HuH-7 (cell line): ENCODE measurements around the gene POLR2F.

Experiments used
- DNase-seq: peaks from one replicate; pipeline ENCODE4 v3.0.0; 2011; ENCODE audit warnings: low spot score

Gene POLR2F

DNA sequence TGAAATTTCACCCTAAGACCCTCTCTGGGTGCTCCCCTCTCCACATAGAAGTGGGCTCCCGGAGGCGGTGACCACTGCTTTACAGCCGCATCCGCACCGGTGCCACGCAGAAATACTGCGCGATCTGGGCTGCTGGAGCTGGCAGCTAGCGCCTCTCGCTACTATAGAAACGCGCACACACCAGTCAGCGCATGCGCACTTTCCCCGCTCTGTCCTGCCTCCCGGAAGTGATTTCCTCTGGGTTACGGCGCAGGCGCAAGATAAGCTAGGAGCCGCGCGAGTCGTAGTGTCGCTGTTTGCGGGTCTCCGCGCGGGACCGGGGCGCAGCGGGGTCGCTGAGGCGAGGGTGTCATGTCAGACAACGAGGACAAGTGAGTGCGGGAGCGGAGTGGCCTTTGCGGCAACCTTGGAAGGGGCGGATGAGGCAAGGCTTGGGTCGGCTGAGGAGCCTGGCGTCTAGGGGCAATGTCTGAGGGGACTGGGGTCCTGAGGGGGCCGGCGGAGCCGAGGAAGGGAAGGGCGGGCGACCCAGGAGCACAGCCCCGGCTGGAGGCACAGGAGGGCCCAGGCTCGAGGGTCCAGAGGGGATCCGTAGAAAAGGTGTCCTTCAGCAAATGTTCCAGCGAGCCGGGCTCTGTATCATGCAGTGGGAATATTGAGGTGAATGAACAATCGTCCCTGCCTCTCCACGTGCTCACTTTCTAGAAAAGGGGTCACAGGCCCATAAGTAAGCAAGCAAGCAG, at the start of gene POLR2F, which contains the start of gene C22orf23:
POLR2F (plus strand) TSS at position 263 of the 743 bp plus-strand sequence; CDS start at position 352, 89 bp downstream.
C22orf23 (minus strand) TSS at position 165 of the 743 bp plus-strand sequence. CDS start 452 bp downstream, outside the sequence.
- DNase-seq, result peak; percentile 98

DNA sequence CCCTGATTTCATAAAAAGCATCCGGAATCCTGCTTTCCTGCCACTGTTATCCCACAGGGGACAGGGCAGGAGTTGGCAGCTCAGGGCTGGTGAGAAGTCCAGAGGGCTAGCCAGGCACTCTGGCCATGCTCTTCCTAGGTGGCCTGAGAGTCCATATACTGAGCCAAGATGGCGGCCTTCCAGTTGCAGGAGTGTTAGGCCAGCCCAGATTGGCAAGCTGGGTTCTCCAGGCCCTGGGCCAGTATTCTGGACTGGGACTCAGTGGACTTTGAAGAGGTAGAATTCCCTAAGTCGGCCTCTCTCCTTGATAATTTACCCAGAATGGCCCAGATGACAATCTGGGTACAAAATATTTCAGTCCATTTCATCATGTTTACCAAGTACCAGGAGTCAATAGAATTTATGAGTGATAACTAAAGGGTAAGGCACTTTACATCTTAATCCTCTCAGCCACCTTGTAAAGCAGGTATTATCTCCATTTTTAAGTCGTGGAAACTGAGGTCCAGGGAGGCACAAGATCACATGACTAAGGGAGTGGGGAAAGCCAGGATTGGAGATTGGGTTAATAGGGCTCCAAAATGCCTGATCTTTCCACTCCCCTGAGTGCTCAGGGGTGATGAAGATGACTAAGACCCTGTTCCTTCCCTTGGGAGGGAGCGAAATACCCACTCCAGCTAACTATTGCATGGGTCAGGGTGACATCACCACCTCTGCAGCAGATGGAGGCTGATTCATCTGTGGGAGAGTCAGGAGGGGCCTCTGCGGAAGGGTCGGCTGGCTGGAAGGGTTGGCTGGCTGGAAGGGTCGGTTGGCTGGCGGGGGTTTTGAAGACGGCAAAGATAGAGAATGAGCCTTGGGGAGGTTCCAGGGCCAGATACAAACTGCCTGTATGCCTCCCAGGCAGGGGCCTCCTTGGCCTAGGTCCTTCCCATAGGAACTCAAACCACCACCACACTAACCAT, 48.6 kb upstream of the POLR2F start:
- DNase-seq, result no peak

DNA sequence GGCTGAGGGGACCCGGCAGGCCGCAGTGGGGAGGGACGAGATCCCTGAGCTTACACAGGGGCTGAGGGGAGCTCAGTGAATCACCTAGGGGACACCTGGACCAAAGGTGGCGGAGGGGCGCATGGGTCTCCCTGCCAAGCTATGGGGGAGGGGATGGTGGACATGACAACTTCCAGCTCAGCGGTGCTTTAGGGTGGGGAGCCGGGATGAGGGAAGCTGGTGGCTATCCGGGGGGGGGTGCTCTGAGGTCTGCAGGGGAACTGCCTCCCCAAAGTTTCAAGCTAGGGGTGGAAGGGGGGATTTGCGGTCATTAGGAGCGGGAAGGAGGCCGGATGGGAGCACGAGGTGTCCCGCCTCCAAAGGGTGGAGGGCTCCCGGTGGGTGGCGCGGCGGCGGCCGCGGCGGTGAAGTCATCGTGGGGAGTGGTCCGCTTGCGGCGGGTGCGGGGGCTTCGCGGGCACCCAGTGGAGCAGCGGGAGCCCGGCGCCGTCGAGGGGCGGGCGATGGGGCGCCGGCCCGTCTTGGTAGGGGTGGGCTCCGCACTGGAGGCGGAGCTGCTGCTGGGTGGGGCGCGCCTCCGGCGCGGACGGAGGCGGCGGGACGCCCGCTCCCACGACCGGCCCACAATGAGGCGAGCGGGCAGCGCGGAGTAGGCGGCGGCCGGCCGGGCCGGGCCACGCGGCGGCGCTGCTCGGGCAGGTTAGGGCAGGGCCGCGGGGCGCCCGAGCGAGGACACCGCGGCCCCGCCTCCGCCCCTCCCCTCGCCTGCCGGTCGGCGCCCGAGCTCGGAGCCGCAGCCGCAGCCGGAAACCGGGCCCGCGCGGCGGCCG, 47.8 kb upstream of the POLR2F start, which contains the start of gene MICALL1:
MICALL1 (plus strand) TSS at position 764 of the 830 bp plus-strand sequence. CDS start 126 bp downstream, outside the sequence.
- peak; percentile 85 for DNase-seq

DNA sequence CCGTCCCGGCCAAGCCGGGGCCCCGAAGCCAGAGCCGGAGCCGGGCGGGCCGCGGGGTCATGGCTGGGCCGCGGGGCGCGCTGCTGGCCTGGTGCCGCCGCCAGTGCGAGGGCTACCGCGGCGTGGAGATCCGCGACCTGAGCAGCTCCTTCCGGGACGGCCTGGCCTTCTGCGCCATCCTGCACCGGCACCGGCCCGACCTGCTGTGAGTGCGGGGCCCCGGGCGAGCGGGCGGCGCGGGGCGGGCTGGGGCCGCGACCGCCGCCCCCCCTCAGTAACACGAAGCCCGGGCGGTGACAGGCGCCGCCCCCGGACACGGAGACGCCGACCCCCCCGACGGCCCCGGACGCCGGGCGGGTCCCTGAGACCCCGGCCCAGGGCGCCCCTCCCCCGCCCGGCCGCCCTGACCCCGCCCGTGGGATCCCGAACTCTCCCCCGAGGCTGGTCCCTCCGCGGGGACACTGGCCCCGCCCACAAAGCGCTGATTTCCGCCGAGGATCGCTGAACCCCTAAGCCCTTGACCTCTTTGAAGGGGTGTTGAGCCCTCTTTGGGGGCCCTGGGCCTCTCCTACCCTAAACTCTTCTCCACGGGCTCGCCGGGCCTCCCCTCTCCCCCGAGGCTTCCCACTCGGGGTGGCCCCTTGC, 47.0 kb upstream of the POLR2F start:
- DNase-seq, result no peak

DNA sequence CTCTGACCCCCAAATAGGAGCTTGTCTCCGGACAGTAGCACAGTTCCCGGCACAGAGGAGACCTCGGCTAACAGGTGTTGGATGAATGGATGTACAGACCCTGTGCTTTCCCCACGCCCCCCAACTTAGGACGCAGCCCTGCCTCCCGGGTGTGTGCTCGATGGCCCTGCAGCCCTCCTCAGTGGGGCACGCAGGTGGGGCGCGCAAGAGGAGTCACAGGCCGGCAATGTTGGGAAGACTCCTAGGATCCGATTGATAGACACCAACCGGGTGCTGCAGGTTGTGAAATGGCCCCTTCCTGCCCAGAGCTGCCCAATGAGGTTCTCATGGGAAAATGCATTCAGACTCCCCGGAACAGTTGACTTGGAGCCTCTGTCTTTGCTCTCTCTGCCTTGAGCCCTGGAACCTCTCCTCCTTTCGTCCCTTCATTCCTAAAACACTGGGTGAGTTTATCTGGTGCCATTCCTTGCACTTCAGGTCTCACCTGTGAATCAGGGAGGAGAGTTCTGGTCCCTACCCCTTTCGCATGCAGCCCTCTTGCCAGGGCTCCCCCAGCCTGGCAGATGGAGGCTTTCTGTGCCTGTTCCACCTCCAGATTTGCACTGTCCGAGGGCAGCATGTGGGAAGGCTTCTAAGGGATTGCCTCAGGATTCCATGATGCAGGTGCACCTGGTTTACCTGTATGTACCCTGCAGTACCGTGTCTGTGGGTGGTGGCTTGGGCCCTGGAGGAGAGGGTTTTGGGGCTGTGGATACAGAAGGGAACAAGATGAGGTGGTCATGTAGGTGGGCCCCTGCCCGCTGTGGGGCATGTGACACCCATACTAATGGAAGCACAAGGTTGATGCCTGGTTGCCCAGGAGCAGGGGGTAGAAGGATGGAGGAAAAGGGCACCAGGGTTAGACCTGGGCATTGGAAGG, 46.2 kb upstream of the POLR2F start:
- DNase-seq, result no peak

DNA sequence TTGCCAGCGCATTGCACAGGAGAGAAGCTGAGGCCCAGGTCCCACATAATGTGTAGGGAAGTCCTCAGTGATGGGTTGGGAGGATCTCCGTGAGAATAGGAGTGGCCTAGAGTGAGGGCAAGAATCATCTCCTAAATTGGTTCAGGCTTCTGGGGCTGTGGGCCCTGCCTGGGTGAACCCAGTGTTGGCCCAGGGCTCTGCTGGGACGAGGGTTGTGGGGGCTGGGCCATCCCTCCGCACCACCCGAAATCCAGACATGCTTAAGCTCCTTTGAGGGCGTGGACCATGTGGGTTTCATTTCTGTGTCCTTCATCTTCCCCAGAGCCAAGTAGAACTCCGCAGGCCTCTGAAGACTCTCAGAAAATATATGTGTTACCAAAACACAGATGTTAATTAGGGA, 43.7 kb upstream of the POLR2F start:
- DNase-seq, result no peak

GRCh38 chr22:37910890-37911672, 42.4 kb upstream of the POLR2F start:
- DNase-seq, result no peak

DNA sequence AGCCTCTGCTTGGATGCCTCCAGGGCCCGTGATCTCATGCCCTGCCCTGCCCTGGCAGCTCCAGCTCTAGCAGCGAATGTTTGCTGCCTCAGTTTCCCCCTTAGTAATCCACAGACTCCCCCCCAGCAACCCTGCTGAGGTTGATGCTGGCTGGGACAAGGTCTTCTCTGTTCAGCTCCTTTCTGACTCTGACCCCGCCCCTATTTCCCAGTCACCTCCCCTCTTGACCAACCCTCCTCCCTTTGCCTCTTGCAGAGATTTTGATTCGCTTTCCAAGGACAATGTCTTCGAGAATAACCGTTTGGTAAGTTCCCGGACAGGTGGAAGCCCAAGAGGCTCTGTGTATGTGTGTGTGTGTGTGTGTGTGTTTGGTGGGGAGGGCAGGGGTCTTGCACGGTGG, 41.8 kb upstream of the POLR2F start:
- no peak for DNase-seq

DNA sequence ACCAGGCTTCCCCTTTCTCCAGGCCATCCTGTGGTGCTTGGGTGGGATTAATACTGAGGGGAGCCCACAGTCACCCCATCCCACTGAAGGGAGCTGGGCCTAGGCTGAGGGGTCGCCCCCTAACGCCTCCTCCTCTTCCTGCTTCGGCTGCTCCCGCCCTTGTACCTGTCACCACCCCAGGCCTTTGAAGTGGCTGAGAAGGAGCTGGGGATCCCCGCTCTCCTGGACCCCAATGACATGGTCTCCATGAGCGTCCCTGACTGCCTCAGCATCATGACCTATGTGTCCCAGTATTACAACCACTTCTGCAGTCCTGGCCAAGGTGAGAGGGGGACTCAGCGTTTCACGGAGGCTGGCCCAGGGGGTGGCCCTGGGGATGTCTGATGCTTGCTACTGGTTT, 41.3 kb upstream of the POLR2F start:
- no peak for DNase-seq

GRCh38 chr22:37913233-37913721, 40.2 kb upstream of the POLR2F start:
- DNase-seq, result no peak

DNA sequence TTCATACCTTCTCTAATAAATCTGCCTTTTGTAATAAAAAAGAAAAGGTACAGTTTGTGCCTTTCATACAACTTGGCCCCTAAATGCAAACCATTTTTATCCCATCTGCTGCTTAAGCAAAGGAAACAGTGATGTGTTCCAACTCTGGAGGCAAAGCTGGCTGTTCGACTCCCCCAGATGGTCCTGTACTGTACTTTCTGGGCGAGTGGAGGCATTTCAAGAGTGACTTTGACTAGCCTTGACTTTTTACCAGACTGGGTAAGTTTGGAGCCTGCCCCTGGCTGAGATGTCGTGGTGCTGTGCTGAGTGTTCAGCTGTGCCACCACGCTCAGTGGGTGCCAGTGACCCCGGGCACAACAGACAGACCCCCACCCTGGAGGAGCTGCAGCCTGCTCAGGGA, 37.2 kb upstream of the POLR2F start:
- no peak for DNase-seq

- DNase-seq, result no peak
These were observed 35.5 kb upstream of the POLR2F start for GRCh38 chr22:37917874-37918548.

- no peak for DNase-seq
These were observed 34.8 kb upstream of the POLR2F start for GRCh38 chr22:37918580-37919270.

DNA sequence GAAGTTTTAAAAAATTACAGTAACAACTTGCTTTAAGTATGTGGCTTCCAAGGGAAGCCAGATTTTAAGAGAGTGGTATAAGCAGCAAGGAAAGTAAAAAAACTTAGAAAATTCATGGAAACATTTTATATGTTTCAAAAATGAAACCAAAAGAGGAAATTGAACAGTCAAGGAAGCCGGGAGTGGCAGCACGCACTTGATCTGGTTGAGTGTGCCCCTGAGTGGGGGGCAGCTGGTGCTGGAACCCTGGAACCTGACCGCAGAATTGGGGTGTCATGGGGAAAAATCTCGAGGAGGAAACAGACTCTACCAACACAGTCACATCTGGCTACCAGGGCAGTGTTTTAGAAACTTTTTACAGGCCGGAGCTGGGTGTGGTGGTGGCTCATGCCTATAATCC, 33.4 kb upstream of the POLR2F start:
- no peak for DNase-seq

DNA sequence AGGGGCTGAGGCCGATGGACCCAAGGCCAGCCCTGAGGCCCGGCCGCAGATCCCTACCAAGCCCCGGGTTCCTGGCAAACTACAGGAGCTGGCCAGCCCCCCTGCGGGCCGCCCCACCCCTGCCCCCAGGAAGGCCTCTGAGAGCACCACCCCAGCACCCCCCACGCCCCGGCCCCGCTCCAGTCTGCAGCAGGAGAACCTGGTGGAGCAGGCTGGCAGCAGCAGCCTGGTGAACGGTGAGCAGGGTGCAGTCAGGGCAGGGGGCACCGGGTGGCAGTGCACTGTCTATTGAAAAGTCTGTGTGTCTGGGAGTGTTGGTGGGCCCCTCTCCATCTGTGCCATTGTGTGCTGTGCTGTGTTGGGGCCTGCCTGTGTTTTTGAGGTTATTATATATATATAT, 31.3 kb upstream of the POLR2F start:
- DNase-seq, result no peak

DNA sequence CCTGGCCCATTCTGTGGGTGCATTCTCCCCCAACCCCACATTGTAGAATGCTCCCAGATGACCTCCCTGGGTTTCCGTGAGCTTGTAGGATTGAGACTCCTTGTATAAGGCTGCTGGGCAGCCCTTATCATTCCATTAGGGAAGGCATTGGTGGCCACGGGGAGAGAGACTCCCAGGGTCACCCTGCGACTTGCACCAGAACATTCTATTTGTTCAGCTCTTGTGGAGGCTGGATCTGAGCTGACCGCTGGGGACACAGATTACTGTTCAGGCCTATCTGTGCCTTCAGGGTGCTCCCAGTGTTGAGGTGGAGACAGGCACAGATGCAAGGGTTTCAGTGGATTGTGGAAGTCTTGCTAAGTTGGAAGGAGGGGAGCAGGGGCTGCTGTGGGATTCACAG, 29.6 kb upstream of the POLR2F start:
- DNase-seq, result no peak

DNA sequence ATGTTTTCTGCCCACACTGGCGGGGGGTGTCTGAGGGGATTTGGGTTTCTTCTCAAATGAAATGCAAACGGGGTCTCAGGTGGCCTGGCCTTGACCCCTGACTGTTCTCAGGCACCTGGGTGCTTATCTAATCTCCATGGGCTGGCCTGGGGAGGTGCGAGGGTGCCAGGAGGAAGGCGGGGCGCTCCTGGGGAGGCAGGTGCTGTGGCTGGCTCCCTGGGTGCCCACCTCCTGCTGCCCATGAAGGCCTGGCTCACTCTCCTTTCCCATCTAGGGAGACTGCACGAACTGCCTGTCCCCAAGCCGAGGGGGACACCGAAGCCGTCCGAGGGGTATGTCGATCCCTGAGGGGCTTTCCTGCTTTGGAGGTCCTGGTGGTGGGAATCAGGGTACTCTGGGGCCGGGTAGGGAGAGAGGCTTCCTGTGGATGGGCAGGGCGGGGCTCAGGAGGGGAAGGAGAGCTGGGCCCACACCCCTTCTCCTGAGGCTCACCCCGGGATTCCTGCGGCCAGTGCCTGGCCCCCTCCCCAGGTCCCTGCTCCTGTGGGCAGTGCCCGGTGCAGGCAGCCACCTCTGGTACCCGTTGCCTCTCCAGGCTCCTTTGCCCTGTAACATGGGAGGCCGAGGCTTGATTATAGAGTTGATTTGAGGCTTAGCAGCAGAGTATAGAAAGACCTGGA, 29.0 kb upstream of the POLR2F start:
- no peak for DNase-seq

DNA sequence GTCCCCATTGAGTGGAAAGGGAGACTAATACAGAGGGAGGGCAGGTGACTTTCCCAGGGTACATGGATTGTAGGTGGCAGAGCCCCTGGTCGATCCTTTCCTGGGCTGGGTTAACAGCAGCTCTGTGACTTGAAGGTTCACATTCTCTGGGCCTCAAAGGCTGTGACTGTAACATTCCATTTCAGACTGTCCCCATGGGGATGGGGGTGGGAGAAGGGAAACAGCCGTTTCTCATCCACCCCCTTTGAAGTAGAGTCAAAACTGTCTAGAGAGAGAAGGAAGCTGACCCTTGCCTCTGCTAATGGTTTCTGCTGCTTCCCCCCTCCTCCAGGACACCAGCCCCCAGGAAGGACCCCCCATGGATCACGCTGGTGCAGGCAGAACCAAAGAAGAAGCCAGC, 28.2 kb upstream of the POLR2F start:
- DNase-seq, result no peak
